ENCODE results near the gene FYB1.

The FYB1 gene

DNA sequence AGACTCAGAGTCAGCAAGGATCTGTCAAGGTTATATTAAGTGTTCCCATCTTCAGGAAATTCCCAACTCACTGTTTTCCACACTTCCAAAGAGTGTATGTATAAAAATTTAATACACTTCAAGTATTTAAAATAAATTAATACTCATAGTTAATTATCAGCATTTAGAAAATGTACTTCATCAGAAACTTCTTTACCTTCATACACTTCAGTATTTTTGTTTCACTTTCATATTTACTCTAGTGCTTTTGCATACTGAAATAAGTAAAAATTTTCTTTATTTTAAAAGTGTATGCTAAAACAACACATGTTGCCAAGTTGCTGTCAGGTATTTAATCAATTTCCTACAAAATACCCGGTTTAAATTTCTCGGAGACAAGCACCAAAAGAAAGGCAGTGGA, 161.6 kb downstream of the FYB1 start:
- H3K4me1 ChIP-seq (ENCODE audit: insufficient read depth, low read length): no peaks in the 10 kb centered on the region
- no peaks in the 10 kb centered on the region for H3K9me3 ChIP-seq (ENCODE audit: low read length)
- H2AFZ ChIP-seq (ENCODE audit: low read depth, low read length): no peak overlapping the region
- no peaks in the 10 kb centered on the region for H3K27me3 ChIP-seq (ENCODE audit: insufficient read depth, low read length)
- H3K4me3 ChIP-seq (ENCODE audit: low read length): no peak overlapping the region
- H3K36me3 ChIP-seq (ENCODE audit: insufficient read depth, low read length): no peaks in the 10 kb centered on the region

- Histone ChIP-seq H3K4me1 (ENCODE audit: insufficient read depth, low read length) (no peaks in the 10 kb centered on the region), H3K9me3 (ENCODE audit: low read length) (no peaks in the 10 kb centered on the region), H3K4me3 (ENCODE audit: low read length) (no peak overlapping the region), H3K36me3 (ENCODE audit: insufficient read depth, low read length) (no peaks in the 10 kb centered on the region), H2AFZ (ENCODE audit: low read depth, low read length) (no peak overlapping the region), H3K27me3 (ENCODE audit: insufficient read depth, low read length) (no peaks in the 10 kb centered on the region)
Observed at GRCh38 chr5:39055768-39056398, 163.5 kb downstream of the FYB1 start.

All from neuron (in vitro differentiated cells).